ENCODE data around the gene ZNF462.

DNA sequence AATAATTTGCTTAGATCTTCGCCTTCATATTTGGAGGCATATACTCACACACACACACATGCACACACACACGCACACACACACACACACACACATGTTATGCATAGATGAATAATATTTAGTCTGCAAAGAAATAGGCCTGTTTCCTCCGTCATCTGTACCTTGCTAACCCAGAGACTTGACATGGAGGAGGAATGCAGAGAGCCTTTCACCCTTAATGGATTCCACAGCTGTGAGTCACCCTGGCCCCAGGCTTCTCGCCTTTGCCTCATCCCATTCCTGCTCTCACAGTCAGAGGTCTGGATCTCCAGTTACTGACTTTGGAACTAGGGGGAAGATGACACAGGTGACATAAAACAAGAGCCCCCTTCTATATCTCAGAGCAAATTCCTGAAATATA, 29.7 kb downstream of the ZNF462 start:
- TF ChIP-seq, protein P1, sequence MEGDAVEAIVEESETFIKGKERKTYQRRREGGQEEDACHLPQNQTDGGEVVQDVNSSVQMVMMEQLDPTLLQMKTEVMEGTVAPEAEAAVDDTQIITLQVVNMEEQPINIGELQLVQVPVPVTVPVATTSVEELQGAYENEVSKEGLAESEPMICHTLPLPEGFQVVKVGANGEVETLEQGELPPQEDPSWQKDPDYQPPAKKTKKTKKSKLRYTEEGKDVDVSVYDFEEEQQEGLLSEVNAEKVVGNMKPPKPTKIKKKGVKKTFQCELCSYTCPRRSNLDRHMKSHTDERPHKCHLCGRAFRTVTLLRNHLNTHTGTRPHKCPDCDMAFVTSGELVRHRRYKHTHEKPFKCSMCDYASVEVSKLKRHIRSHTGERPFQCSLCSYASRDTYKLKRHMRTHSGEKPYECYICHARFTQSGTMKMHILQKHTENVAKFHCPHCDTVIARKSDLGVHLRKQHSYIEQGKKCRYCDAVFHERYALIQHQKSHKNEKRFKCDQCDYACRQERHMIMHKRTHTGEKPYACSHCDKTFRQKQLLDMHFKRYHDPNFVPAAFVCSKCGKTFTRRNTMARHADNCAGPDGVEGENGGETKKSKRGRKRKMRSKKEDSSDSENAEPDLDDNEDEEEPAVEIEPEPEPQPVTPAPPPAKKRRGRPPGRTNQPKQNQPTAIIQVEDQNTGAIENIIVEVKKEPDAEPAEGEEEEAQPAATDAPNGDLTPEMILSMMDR (IDR thresholded peaks at IDR 0.05 in 4 of 5, conservative IDR thresholded peaks at IDR 0.05 in 1 of 5) = no peak
- TF ChIP-seq POLR2A (IDR thresholded peaks at IDR 0.05) = no peak

All from gastrocnemius medialis (tissue), 4 donors.